GM19240 (cell line): ENCODE results near the gene FAM118B.

Experiments used
- DNase-seq: peaks from one replicate; pipeline ENCODE4 v3.0.0; 2011; ENCODE audit warnings: low spot score; ENCODE audit not compliant: insufficient read length

The FAM118B gene

GRCh38 chr11:126211236-126212088, at the start of gene FAM118B, which contains the start of gene RPUSD4:
TSS of gene FAM118B (plus strand) at chr11:126211782. CDS start at chr11:126235002, 23,220 bp downstream.
TSS of gene RPUSD4 (minus strand) at chr11:126211650. CDS start at chr11:126211638, 12 bp downstream.
- peak; percentile 95 for DNase-seq

DNA sequence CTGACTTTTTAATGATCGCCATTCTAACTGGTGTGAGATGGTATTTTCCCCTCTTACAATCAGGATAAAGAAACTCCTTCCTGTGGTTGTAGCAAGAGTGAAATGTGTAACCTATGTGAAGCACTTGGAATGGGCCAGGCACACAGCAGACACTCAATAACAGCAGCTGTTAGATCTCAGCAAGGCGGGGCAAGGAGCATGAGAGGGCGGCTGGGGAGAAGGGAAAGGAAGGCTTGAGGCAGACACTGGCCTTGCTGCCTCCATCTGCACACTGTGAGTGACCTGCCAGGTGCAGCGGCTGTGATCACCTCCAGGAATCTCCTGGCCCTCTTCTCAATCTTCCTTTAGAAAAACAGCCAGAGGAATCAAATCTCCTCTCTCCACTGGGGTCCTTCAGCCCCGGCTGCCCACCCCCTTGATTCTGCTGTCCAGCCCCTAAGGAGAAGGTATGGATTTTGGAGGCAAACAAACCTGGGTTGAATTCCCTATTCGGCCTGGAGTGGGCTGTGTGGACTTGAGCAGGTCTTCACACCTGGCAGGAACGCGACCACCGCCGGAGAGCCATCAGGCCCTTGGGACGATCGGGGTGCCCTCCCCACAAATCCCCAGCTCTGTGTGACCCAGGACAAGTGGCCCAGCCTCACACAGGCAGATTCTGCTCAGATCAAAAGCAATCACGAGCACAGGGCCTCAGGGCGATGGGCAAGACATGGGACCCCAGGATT, 49.1 kb upstream of the FAM118B start:
- DNase-seq: no peak

DNA sequence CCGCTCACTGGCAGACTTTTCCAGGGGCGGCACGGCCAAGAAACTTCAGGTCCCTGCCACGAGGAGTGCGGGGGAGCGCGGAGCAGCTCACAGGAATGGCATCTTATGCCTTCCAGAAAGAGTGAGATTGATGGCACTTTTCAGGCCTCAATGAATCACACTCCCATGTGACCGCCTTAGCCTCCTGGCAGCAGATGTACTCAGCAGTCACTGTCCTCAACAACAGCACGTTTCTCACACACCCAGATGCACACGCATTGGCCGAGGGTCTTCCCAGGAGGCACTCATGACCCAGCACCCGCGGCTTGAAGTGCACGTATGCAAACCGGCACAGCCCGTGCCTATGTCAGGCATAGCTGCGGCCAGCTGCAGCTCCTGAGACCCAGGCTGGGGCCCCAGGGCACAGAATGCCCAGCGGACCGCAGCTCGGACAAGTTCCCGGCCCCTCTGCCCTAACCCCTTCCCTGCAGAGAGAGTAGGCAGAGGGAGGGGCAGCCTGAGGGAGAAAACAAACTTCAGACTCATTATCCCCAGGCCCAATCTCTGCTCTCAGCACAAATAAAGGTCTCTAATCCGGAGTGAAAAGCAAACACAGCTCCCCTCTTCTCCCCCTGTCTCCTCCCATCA, 48.4 kb upstream of the FAM118B start:
- DNase-seq: no peak

DNA sequence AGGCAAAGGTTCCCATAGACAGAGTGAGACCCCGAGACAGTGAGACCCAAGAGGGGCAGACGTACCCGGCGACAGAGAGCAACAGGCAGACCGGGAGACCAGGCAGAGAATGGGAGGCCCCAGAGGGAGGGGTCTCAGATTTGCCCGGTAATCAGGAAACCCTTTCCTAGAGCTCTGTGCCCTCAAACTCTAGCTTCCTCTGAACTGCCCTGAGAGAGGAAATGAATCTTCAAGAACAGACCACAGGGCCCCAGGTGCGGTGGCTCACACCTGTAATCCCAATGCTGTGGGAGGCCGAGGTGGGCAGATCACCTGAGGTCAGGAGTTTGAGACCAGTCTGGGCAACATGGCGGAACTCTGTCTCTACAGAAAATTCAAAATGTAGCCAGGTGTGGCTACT, 47.8 kb upstream of the FAM118B start:
- no peak for DNase-seq

DNA sequence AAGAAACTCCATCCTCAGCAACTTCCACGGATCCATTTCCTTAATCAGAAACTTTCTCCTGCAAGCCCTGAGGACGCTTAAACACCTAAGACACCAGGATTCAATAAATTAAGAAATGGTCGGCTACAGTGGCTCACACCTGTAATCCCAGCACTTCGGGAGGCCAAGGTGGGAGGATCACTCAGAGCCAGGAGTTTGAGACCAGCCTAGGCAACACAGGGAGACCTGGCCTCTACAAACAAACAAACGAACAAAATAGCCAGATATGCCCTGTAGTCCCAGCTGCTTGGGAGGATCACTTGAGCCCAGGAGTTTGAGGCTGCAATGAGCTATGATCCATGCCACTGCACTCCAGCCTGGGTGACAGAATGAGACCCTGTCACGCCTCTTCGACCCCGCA, 46.8 kb upstream of the FAM118B start:
- no peak for DNase-seq

- DNase-seq: no peak
Measured at GRCh38 chr11:126165311-126165720, 46.3 kb upstream of the FAM118B start.

GRCh38 chr11:126165757-126166156, 45.8 kb upstream of the FAM118B start:
- no peak for DNase-seq

DNA sequence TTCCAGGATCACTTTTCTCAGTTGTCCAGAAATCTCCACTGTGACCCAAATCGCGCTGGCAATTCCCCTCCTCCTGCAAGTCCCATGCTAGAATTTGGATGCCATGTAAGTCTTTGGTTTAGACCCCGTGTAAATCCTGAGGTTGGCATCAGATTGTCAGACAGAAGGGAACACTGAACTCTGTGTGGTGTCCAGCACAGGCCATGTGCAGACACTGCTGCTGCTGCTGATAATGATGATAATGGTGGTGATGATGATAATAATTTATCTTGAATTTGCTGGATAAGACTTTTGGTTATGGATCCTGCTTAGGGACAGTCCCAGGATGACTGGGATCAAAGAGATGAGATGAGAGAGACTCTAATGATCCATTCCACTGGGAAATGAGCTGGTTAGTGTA, 45.2 kb upstream of the FAM118B start:
- DNase-seq: no peak

DNA sequence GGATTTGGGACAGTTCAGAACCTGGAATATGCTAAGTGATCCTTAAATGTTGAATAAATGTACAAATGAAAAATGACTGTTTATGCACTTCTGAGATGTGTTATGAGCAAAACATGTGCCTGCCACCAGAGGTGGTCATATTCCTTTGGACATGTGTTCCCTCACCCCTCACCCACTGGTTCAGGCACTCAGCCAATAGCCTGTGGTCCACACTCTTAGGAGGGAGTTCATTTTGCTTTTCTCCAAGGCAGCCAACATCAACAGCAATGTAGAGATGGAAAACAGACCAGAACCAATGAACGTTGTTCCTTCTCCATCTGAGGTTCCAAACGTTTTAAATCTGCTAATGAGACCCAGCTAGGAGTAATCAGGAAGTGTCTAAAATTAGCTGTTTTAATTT, 44.1 kb upstream of the FAM118B start:
- no peak for DNase-seq

- DNase-seq: no peak
Measured at GRCh38 chr11:126169291-126169690, 42.3 kb upstream of the FAM118B start.

- DNase-seq: no peak
Measured at GRCh38 chr11:126172596-126173038, 39.0 kb upstream of the FAM118B start.

DNA sequence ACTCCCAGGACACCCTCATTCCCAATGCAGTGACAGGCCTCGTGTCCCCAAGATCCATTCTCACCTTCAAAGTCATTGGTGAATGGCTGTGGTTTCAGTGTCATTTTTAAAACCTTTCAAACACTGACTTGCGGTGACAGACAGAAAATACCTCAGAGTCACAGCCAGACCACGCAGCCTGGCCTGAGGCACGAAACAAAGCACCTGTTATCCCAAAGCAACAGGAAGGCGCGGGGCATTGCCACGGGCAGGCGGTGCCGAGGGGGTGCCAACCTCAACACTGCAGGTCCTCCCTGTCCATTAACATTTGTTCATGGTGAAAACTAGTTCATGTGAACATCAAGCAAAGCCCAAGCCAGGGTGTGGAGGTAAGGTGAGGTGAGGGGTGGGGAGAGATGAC, 38.3 kb upstream of the FAM118B start:
- no peak for DNase-seq

- no peak for DNase-seq
Measured at GRCh38 chr11:126174816-126175215, 36.8 kb upstream of the FAM118B start.

- no peak for DNase-seq
Measured at GRCh38 chr11:126175393-126175792, 36.2 kb upstream of the FAM118B start.

GRCh38 chr11:126176853-126177470, 34.6 kb upstream of the FAM118B start:
- no peak for DNase-seq

DNA sequence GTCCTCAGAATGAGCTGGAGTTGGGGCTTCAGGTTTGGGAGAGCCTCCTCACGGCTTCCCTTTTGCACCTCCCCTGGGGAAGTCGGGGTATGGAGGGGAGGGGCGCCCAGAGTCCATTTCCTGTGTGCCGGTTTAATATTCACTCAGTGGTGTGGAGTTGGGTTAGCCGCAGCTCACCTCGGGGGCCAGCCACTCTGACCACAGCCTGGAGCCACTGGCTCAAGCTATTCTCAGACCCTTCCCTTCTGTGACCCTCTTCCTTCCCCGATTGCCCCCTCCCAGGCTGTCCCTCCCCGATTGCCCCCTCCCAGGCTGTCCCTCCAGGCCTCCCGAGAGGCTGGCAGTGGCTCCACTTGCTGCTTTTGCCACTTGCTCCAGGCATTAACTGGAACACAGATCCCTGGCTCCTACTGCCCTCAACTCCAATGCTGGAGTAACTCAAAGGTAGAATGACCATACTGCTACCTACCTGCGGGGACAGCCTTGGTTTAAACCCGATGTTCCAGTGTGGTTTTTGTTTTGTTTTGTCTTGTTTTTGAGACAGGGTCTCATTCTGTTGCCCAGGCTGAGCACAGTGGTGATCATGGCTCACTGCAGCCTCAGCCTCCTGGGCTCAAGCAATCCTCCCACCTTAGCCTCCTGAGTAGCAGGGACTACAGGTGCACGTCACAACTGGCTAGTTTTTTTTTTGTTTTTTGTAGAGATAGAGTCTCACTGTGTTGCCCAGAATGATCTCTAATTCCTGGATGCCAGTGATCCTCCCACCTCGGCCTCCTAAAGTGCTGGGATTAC, 29.4 kb upstream of the FAM118B start:
- no peak for DNase-seq

- no peak for DNase-seq
Measured at GRCh38 chr11:126182787-126183445, 28.7 kb upstream of the FAM118B start.

- DNase-seq: no peak
Measured at GRCh38 chr11:126185259-126186024, 26.1 kb upstream of the FAM118B start.

DNA sequence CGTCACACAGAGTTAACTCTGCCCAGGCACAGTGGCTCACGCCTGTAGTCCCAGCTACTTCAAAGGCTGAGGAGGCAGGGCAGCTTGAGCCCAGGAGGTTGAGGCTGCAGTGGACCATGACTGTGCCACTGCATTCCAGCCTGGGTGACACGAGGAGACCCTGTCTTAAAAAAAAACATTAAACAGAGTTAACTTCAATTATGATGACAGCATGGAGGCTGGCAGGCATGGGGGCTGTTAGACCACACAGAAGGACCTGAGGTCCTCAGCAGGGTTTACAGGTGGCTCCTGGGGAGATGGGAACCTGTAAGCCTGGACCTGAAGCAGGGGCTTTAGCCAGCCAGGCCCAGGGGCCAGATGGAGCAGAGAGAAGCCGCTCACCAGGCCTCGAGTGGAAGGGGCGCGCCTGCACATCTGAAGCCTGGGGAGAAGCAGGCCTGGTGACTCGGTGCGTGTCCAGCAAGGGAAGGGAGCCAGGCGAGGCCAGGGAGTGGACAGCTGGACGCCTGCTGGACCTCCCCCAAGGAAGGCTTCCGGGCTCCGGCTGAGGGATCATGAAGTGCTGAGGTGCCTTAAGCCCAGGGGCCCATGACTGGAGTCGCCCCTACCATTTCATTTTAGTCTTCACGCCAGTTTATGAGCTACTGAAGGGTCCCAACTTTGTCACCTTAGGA, 25.4 kb upstream of the FAM118B start:
- DNase-seq: no peak
